Ishikawa (cell line): ENCODE measurements around the gene HOXB2.

Experiments
- CEBPB ChIP-seq: IDR thresholded peaks from 2 replicates; pipeline ENCODE4 v1.6.1; 2012
- CREB1 ChIP-seq: IDR thresholded peaks from 2 replicates; pipeline ENCODE4 v1.6.1; 2012; ENCODE audit warnings: low read depth
- EGR1 ChIP-seq: IDR thresholded peaks from 2 replicates; pipeline ENCODE4 v1.6.1; 2012
- EP300 ChIP-seq: IDR thresholded peaks from 2 replicates; pipeline ENCODE4 v1.6.1; 2012; ENCODE audit warnings: borderline replicate concordance
- FOXM1 ChIP-seq: IDR thresholded peaks from 2 replicates; pipeline ENCODE4 v1.6.1; 2012; ENCODE audit warnings: low read depth, borderline replicate concordance
- MAX ChIP-seq: IDR thresholded peaks from 2 replicates; pipeline ENCODE4 v1.6.1; 2012
- NFIC ChIP-seq: IDR thresholded peaks from 2 replicates; pipeline ENCODE4 v1.6.1; 2012
- RAD21 ChIP-seq: IDR thresholded peaks from 2 replicates; pipeline ENCODE4 v1.6.1; 2012; ENCODE audit warnings: low read depth
- REST ChIP-seq: IDR thresholded peaks from 2 replicates; pipeline ENCODE4 v1.6.1; 2012; ENCODE audit warnings: low read depth, mild to moderate bottlenecking
- TAF1 ChIP-seq: IDR thresholded peaks from 2 replicates; pipeline ENCODE4 v1.6.1; 2012; ENCODE audit warnings: low read depth, mild to moderate bottlenecking
- TCF12 ChIP-seq: IDR thresholded peaks from 2 replicates; pipeline ENCODE4 v1.6.1; 2012; ENCODE audit warnings: low read depth
- TEAD4 ChIP-seq: IDR thresholded peaks from 2 replicates; pipeline ENCODE4 v1.6.1; 2012
- USF1 ChIP-seq: IDR thresholded peaks from 2 replicates; pipeline ENCODE4 v1.6.1; 2012
- YY1 ChIP-seq: IDR thresholded peaks from 2 replicates; pipeline ENCODE4 v1.6.1; 2012; ENCODE audit warnings: low read depth
- ZBTB7A ChIP-seq: IDR thresholded peaks from 2 replicates; pipeline ENCODE4 v1.6.1; 2012; ENCODE audit warnings: low read depth

The HOXB2 gene

GRCh38 chr17:48561884-48562810 is 17.2 kb upstream of the HOXB2 start:
- TF ChIP-seq TCF12 (no peak), RAD21 (no peak), EGR1 (no peak), REST (no peak), ZBTB7A (no peak), NFIC (no peak), EP300 (no peak), TAF1 (no peak), YY1 (no peak), TEAD4 (no peak), USF1 (no peak), CREB1 (no peak), FOXM1 (no peak), MAX (no peak), CEBPB (no peak)

- TF ChIP-seq ZBTB7A (no peak), REST (no peak), FOXM1 (no peak), EGR1 (no peak), USF1 (no peak), CEBPB (no peak), TEAD4 (no peak), CREB1 (no peak)
These were observed 15.2 kb upstream of the HOXB2 start for GRCh38 chr17:48559840-48560817.

- TF ChIP-seq MAX (no peak), FOXM1 (no peak), TAF1 (no peak)
These were observed 14.4 kb upstream of the HOXB2 start for GRCh38 chr17:48559122-48559839.

GRCh38 chr17:48558831-48559121 is 13.9 kb upstream of the HOXB2 start:
- no peak for TF ChIP-seq TCF12
- TF ChIP-seq REST: no peak
- no peak for TF ChIP-seq USF1
- TF ChIP-seq TAF1: no peak
- TF ChIP-seq ZBTB7A: no peak
- no peak for TF ChIP-seq TEAD4
- no peak for TF ChIP-seq YY1
- no peak for TF ChIP-seq NFIC
